ENCODE data around the gene TPH2.

Gene TPH2

DNA sequence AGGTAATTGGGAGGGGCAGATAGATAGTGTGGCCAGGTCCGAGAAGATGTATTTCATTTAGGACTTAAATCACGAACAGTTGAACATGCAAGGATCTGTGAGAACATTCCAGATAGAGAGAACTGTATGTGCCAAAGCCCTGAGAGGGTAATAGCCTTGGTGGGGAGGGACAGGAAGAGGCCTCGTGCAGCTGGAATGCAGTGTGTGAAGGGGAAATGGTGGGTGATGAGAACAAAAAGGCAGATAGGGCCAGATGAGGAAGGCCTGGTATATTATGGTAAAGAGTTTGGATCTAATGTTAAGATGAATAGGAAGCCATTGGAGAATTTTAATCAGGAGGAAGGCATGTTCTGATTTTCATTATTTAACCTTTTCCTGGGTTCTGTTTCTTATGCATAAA, 136.3 kb downstream of the TPH2 start:
- TF ChIP-seq SIN3A (IDR thresholded peaks at IDR 0.05; ENCODE audit: borderline replicate concordance, insufficient read depth, low read length) = no peak
- TF ChIP-seq, protein P1, sequence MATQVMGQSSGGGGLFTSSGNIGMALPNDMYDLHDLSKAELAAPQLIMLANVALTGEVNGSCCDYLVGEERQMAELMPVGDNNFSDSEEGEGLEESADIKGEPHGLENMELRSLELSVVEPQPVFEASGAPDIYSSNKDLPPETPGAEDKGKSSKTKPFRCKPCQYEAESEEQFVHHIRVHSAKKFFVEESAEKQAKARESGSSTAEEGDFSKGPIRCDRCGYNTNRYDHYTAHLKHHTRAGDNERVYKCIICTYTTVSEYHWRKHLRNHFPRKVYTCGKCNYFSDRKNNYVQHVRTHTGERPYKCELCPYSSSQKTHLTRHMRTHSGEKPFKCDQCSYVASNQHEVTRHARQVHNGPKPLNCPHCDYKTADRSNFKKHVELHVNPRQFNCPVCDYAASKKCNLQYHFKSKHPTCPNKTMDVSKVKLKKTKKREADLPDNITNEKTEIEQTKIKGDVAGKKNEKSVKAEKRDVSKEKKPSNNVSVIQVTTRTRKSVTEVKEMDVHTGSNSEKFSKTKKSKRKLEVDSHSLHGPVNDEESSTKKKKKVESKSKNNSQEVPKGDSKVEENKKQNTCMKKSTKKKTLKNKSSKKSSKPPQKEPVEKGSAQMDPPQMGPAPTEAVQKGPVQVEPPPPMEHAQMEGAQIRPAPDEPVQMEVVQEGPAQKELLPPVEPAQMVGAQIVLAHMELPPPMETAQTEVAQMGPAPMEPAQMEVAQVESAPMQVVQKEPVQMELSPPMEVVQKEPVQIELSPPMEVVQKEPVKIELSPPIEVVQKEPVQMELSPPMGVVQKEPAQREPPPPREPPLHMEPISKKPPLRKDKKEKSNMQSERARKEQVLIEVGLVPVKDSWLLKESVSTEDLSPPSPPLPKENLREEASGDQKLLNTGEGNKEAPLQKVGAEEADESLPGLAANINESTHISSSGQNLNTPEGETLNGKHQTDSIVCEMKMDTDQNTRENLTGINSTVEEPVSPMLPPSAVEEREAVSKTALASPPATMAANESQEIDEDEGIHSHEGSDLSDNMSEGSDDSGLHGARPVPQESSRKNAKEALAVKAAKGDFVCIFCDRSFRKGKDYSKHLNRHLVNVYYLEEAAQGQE (IDR thresholded peaks at IDR 0.05; ENCODE audit: insufficient read depth in 1 of 2, low read depth in 2 of 2, low read length in 2 of 2) = no peak
- no peak for TF ChIP-seq FOXP2 (optimal IDR thresholded peaks at IDR 0.05; ENCODE audit: borderline replicate concordance, extremely low read depth, extremely low read length, insufficient read depth)
- no peak for TF ChIP-seq TAF1 (IDR thresholded peaks at IDR 0.05; ENCODE audit: borderline replicate concordance, insufficient read depth, low read length)
- no peak for TF ChIP-seq POLR2AphosphoS5 (IDR thresholded peaks at IDR 0.05; ENCODE audit: low read depth, low read length)

DNA sequence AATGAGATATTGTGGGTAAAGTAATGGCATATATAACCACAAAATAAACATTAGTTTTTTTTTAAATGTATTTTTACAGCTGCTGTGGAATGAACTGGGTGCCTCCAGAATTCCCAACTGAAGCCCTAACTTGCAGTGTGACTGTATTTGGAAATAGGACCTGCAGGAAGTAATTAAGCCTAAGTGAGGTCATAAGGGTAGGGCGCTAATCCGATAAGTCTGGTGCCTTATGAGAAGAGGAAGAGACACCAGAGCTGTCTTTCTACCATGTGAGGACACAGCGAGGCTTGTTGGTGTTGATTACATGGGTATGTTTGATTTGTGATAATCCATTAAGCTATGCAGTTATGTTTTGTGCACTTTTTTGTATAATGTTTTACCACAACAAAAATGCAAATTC, 136.8 kb downstream of the TPH2 start:
- TF ChIP-seq, protein P1 (IDR thresholded peaks at IDR 0.05; ENCODE audit: insufficient read depth in 1 of 2, low read depth in 2 of 2, low read length in 2 of 2) = no peak
- no peak for TF ChIP-seq FOXP2 (optimal IDR thresholded peaks at IDR 0.05; ENCODE audit: borderline replicate concordance, extremely low read depth, extremely low read length, insufficient read depth)
- TF ChIP-seq SIN3A (IDR thresholded peaks at IDR 0.05; ENCODE audit: borderline replicate concordance, insufficient read depth, low read length) = no peak
- no peak for TF ChIP-seq TAF1 (IDR thresholded peaks at IDR 0.05; ENCODE audit: borderline replicate concordance, insufficient read depth, low read length)
- no peak for TF ChIP-seq POLR2AphosphoS5 (IDR thresholded peaks at IDR 0.05; ENCODE audit: low read depth, low read length)

- TF ChIP-seq, protein P1 (IDR thresholded peaks at IDR 0.05; ENCODE audit: insufficient read depth in 1 of 2, low read depth in 2 of 2, low read length in 2 of 2) = no peak
- TF ChIP-seq FOXP2 (optimal IDR thresholded peaks at IDR 0.05; ENCODE audit: borderline replicate concordance, extremely low read depth, extremely low read length, insufficient read depth) (no peak), POLR2AphosphoS5 (IDR thresholded peaks at IDR 0.05; ENCODE audit: low read depth, low read length) (no peak), TAF1 (IDR thresholded peaks at IDR 0.05; ENCODE audit: borderline replicate concordance, insufficient read depth, low read length) (no peak)
Observed at GRCh38 chr12:72075891-72076557, 137.4 kb downstream of the TPH2 start.

DNA sequence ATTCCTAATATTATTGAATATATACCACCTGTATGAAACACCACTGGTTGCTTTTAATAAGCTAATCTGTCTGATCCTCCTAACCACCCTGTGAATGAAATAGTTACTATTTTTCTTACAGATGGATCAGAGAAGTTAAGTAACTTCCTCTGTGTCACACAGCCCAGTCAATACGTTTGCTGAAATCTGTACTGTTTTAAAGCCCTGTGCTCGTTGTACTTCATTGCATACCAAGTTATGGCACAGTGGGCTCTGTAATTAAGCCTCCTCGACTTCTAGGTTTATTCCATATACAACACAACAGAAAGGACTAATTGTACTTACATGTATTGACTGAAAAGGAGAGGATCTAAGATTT, 137.9 kb downstream of the TPH2 start:
- no peak for TF ChIP-seq FOXP2 (optimal IDR thresholded peaks at IDR 0.05; ENCODE audit: borderline replicate concordance, extremely low read depth, extremely low read length, insufficient read depth)
- TF ChIP-seq TAF1 (IDR thresholded peaks at IDR 0.05; ENCODE audit: borderline replicate concordance, insufficient read depth, low read length) = no peak
- no peak for TF ChIP-seq SIN3A (IDR thresholded peaks at IDR 0.05; ENCODE audit: borderline replicate concordance, insufficient read depth, low read length)
- TF ChIP-seq, protein P1 (IDR thresholded peaks at IDR 0.05; ENCODE audit: insufficient read depth in 1 of 2, low read depth in 2 of 2, low read length in 2 of 2) = no peak
- no peak for TF ChIP-seq POLR2AphosphoS5 (IDR thresholded peaks at IDR 0.05; ENCODE audit: low read depth, low read length)

Measured in PFSK-1 (cell line).